NB4 (cell line): ENCODE data around the gene PPP2R1A.

Experiments used
- DNase-seq: peaks from one replicate; pipeline ENCODE4 v3.0.0; 2010; ENCODE audit warnings: low read depth
- H3K4me3 ChIP-seq: one replicate; pipeline ENCODE4 v1.5.1; 2011; ENCODE audit warnings: mild to moderate bottlenecking, low read depth, low read length, moderate library complexity
- CTCF ChIP-seq: IDR thresholded peaks from one replicate; pipeline ENCODE4 v1.5.1; 2012; ENCODE audit warnings: low read depth, low read length
- MAX ChIP-seq: IDR thresholded peaks from 2 replicates; pipeline ENCODE4 v1.6.1; 2011; ENCODE audit warnings: low read depth, low read length
- MYC ChIP-seq: IDR thresholded peaks from 2 replicates; pipeline ENCODE4 v1.6.1; 2011; ENCODE audit warnings: low read depth, low read length
- POLR2A ChIP-seq: IDR thresholded peaks from 2 replicates; pipeline ENCODE4 v1.6.1; 2011; ENCODE audit warnings: mild to moderate bottlenecking; ENCODE audit not compliant: insufficient read length; ENCODE audit errors: extremely low read depth

The PPP2R1A gene

GRCh38 chr19:52270266-52270885 lies 80.5 kb downstream of the PPP2R1A start:
- TF ChIP-seq CTCF (no peak), MAX (no peak), POLR2A (no peak), MYC (no peak)
- peak; percentile 46 for DNase-seq
- H3K4me3 ChIP-seq: peak overlapping the region; percentile 96

GRCh38 chr19:52273301-52273700 lies 83.4 kb downstream of the PPP2R1A start:
- no peak for DNase-seq
- H3K4me3 ChIP-seq: no peak overlapping the region
- TF ChIP-seq POLR2A (no peak), MAX (no peak), MYC (no peak), CTCF (no peak)

- H3K4me3 ChIP-seq: no peak overlapping the region
- TF ChIP-seq MYC (no peak), POLR2A (no peak), CTCF (no peak), MAX (no peak)
- no peak for DNase-seq
Measured at GRCh38 chr19:52274191-52274590, 84.3 kb downstream of the PPP2R1A start.

- TF ChIP-seq MYC (no peak), CTCF (no peak), POLR2A (no peak), MAX (no peak)
- DNase-seq: no peak
- no peak overlapping the region for H3K4me3 ChIP-seq
Measured at GRCh38 chr19:52275988-52276387, 86.1 kb downstream of the PPP2R1A start.

GRCh38 chr19:52277471-52277870 lies 87.6 kb downstream of the PPP2R1A start:
- H3K4me3 ChIP-seq: no peak overlapping the region
- TF ChIP-seq CTCF (no peak), MAX (no peak), POLR2A (no peak), MYC (no peak)
- DNase-seq: no peak
